HFFc6 (cell line): ENCODE results near the gene COLEC11. TPM values are rescaled to one million over a fixed set of nuclear protein-coding genes. Genes with fewer than 3 reads are reported as not detected.
A peak's percentile ranks its signal among the peaks of the same experiment; 100 is the strongest.
"Not testable (repeated sequence)": the region's sequence is repeated elsewhere in the genome, so short reads cannot be mapped to it uniquely, and the experiment has no call there.

Source experiments
- DNase-seq: peaks from one replicate; pipeline ENCODE4 v3.0.0-alpha.2; 2018
- H3K27ac Mint-ChIP-seq: 2 replicates; pipeline ENCODE4 v1.8.0; 2020; ENCODE audit warnings: mild to moderate bottlenecking, mixed read lengths
- H3K27me3 Mint-ChIP-seq: 2 replicates; pipeline ENCODE4 v1.8.0; 2021; ENCODE audit warnings: mild to moderate bottlenecking, moderate library complexity, mixed read lengths; ENCODE audit not compliant: insufficient read depth
- H3K36me3 Mint-ChIP-seq: 2 replicates; pipeline ENCODE4 v1.8.0; 2021; ENCODE audit warnings: low read depth, mixed read lengths
- H3K4me1 Mint-ChIP-seq: 2 replicates; pipeline ENCODE4 v1.8.0; 2020; ENCODE audit warnings: low read depth, mixed read lengths
- H3K4me3 Mint-ChIP-seq: 2 replicates; pipeline ENCODE4 v1.8.0; 2020; ENCODE audit warnings: mild to moderate bottlenecking, moderate library complexity, mixed read lengths
- H3K9me3 Mint-ChIP-seq: 2 replicates; pipeline ENCODE4 v1.8.0; 2020; ENCODE audit warnings: mild to moderate bottlenecking, mixed read lengths
- CTCF ChIP-seq: fragments of 200-600 bp; sonication (generic); IDR thresholded peaks from 2 replicates; pipeline ENCODE4 v1.5.0; 2021; ENCODE audit warnings: antibody characterized with exemption, mild to moderate bottlenecking
- total RNA-seq, 6 experiments: library from RNA; stranded (reverse); fragmentation: NEBNext Ultra II Directional; extraction: Animal tissue kit (Norgen Biotek cat#: 25700); gene quantifications; 2 replicates in 1 of 6; 3 replicates in 5 of 6; pipeline ENCODE4 v1.2.3, GENCODE V29; 2021

COLEC11 gene
- total RNA-seq, 6 experiments from 2014 or later: not detected

DNA sequence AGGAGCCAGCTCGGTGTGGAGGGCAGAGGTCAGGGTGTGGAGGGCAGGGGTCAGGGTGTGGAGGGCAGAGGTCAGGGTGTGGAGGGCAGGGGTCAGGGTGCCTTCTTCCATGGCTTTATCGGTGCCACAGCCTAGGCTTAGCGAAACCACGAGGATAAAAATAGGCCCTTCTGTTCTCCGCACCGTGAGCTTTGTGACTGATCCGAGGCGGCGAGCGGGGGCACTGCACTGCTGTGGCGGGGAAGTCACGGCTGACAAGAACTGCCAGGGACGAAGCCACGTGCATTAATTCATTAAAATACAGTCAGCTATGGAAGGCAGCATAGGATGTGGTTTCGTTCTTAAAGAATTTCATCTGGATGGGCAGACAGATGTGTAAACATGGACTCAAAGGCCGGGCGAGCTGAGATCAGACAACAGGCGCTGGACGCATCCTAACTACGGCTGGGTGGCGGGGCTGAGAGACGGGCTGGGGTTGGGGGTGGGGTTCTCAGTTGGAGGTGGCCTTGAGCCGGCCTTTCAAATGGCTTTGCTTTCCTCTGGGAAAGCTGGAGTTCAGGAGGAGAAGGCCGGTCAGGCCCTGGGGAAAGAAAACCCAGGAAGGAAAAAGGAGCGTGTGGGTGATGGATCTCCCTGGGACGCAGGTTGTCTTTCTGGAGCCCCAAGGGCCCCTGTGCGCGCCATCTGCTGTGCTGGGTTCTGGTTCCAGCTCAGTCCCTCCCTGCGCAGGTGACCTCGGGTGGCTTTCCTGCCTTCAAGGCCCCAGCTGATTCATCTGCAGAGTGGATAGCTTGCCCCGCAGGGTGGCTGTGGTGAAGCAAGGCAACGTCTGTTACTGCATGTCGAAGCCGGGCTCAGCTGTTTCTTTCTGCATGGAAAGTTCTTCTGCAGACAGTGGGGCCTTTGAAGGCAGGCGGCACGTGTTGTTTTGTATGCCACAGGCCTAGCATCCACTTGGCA is 62.1 kb downstream of the COLEC11 start:
- H3K36me3 Mint-ChIP-seq: no peaks in the 10 kb centered on the region
- H3K27me3 Mint-ChIP-seq: peaks cover 9% of the 10 kb centered on the region
- H3K27ac Mint-ChIP-seq: no peak overlapping the region
- H3K4me3 Mint-ChIP-seq: no peak overlapping the region
- no peaks in the 10 kb centered on the region for H3K9me3 Mint-ChIP-seq
- peaks cover 19% of the 10 kb centered on the region for H3K4me1 Mint-ChIP-seq
- DNase-seq: no peak
- TF ChIP-seq CTCF: no peak

GRCh38 chr2:3657881-3658280 is 63.0 kb downstream of the COLEC11 start, which contains the start of gene ALLC:
TSS of gene ALLC (plus strand) at chr2:3658200. CDS start at chr2:3671158, 12,958 bp downstream.
- Mint-ChIP-seq H3K27me3 (peaks cover 9% of the 10 kb centered on the region), H3K36me3 (no peaks in the 10 kb centered on the region), H3K9me3 (no peaks in the 10 kb centered on the region), H3K4me1 (peaks cover 23% of the 10 kb centered on the region), H3K27ac (no peak within 1 kb of the TSS), H3K4me3 (no peak within 1 kb of the TSS)
- TF ChIP-seq CTCF: no peak
- no peak for DNase-seq

- Mint-ChIP-seq H3K27me3 (peaks cover 4% of the 10 kb centered on the region; the same call in 1 of the 2 replicates), H3K36me3 (no peaks in the 10 kb centered on the region), H3K4me1 (peaks cover 23% of the 10 kb centered on the region), H3K4me3 (peak overlapping the region; percentile 36; the same call in 1 of the 2 replicates), H3K9me3 (no peaks in the 10 kb centered on the region), H3K27ac (no peak overlapping the region; the same call in 1 of the 2 replicates)
- DNase-seq: no peak
- no peak for TF ChIP-seq CTCF
These were observed 64.8 kb downstream of the COLEC11 start for GRCh38 chr2:3659447-3660432.

DNA sequence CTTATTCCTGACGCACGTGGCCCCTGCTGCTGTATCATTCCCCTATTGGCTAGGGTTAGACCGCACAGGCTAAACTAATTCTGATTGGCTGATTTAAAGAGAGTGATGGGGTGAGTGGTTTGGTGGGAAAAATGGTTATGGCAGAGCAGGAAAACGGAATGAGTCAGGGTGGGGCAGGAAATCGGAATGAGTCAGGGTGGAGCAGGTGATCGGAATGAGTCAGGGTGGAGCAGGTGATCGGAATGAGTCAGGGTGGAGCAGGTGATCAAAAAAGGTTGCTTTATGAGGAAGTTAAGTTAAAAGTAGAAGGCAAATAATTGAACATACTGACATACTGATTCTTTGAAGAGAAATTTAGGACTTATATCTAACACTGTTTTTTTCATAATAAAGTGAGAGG is 65.7 kb downstream of the COLEC11 start:
- not testable (repeated sequence) for H3K27me3 Mint-ChIP-seq, H3K4me3 Mint-ChIP-seq, H3K9me3 Mint-ChIP-seq, H3K27ac Mint-ChIP-seq, H3K36me3 Mint-ChIP-seq, DNase-seq
- peaks cover 23% of the 10 kb centered on the region for H3K4me1 Mint-ChIP-seq

GRCh38 chr2:3661149-3661660 is 66.3 kb downstream of the COLEC11 start:
- Mint-ChIP-seq H3K9me3 (no peaks in the 10 kb centered on the region), H3K27ac (no peak overlapping the region), H3K4me1 (peaks cover 23% of the 10 kb centered on the region), H3K27me3 (peaks cover 10% of the 10 kb centered on the region; the same call in 1 of the 2 replicates), H3K36me3 (no peaks in the 10 kb centered on the region), H3K4me3 (no peak overlapping the region)
- DNase-seq: no peak
- no peak for TF ChIP-seq CTCF
